Measurements from ENCODE around the gene CDH4. TPM values are rescaled to one million over a fixed set of nuclear protein-coding genes. Genes with fewer than 3 reads are reported as not detected.

The CDH4 gene
- total and polyA plus RNA-seq, 2 donors (not counting 3 experiments of a cell fraction or from before 2014, with no cell fraction given), result 0.17 to 0.51 TPM

DNA sequence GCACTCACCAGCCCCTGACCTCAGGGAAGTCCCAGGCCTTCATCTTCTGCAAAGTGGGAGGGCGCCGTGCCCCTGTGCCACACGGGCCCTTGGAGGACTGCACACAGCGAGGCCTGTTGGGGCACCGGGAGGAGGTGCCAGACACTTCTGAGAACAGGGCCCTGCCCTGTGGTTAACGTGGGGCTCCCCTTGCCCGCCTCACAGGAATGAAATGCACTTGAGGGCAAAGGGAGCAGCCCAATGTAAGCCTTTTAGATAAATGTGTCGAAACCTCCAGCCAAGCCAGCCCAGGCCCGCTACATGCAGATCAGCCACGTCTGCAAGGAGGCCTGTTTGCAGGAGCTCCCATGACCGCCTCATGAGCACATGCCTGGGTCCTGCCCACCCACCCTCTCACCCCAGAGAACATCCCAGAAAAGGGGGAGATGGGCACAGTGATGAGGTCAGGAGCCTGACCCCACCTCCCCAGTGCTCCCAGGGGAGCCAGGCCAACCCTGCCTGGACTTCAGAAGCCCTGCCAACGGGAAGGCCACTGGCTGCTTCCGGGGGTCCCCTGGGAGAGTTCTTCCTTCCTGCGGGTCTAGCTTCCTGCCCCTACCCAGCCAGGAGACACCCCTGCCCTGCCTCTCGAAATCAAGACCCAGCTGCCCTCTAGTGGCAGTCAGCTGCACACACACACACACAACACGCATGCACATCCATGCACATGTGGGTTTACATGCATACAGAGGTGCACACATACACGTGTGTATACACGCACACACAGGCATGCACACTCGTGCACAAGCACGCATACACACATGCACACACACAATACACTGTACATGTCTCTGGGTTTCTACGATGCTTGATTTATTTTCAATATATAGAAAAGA is 634.9 kb downstream of the CDH4 start:
- DNase-seq (ENCODE audit: low read depth, low spot score) (peak; percentile 1), FAIRE-seq (no peak)
- dilution Hi-C loops (cut with MboI; ENCODE audit: extremely low pct_ligation_motif_present, low sequenced_read_pairs), result no loop called here

More for the DNA sequence above, 634.9 kb downstream of the CDH4 start:
- CTCF ChIA-PET, result interaction anchor here (1.2 kb wide), 1 partner anchor 10 kb away, joined by 3 read pairs; no protein-coding TSS in a partner anchor
- Histone ChIP-seq H4K20me1 (replicated peaks; ENCODE audit: control insufficient read depth, extremely low read depth, insufficient read depth, low read length) (no peaks in the 10 kb centered on the region), H3K79me2 (ENCODE audit: control insufficient read depth, insufficient read depth, low read length) (no peaks in the 10 kb centered on the region), H3K9me1 (replicated peaks; ENCODE audit: control insufficient read depth, extremely low read depth, insufficient read depth, low read length) (no peaks in the 10 kb centered on the region), H2AFZ (ENCODE audit: low read depth, low read length) (no peak overlapping the region), H3K27ac (ENCODE audit: insufficient read depth, low read depth, low read length) (no peak overlapping the region), H3K36me3 (ENCODE audit: control insufficient read depth in 2 of 2, extremely low read depth in 1 of 2, insufficient read depth in 2 of 2, low read length in 2 of 2) (no peaks in the 10 kb centered on the region), H3K4me1 (ENCODE audit: control insufficient read depth, extremely low read depth, insufficient read depth, low read length) (no peaks in the 10 kb centered on the region), H3K9me3 (replicated peaks; ENCODE audit: control insufficient read depth, insufficient read depth, low read length) (no peaks in the 10 kb centered on the region), H3K4me2 (ENCODE audit: insufficient read depth, low read length) (no peak overlapping the region), H3K4me3 (replicated peaks in 1 of 3; ENCODE audit: insufficient read depth in 1 of 3, low read depth in 1 of 3, low read length in 3 of 3) (no peak overlapping the region), H3K27me3 (ENCODE audit: control insufficient read depth in 2 of 2, insufficient read depth in 2 of 2, low read length in 2 of 2) (no peaks in the 10 kb centered on the region), H3K9ac (replicated peaks; ENCODE audit: extremely low read depth, insufficient read depth, low read length) (no peak overlapping the region)
- no TSS peak for BruUV-seq (replicated peaks)
- intact Hi-C loops (cut with micrococcal nuclease), result no loop called here
- POLR2A ChIA-PET, result no interaction called here
- TF ChIP-seq, protein P1, sequence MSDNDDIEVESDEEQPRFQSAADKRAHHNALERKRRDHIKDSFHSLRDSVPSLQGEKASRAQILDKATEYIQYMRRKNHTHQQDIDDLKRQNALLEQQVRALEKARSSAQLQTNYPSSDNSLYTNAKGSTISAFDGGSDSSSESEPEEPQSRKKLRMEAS (IDR thresholded peaks at IDR 0.05; ENCODE audit: insufficient read depth, insufficient read length), result no peak
- TF ChIP-seq, protein P2, sequence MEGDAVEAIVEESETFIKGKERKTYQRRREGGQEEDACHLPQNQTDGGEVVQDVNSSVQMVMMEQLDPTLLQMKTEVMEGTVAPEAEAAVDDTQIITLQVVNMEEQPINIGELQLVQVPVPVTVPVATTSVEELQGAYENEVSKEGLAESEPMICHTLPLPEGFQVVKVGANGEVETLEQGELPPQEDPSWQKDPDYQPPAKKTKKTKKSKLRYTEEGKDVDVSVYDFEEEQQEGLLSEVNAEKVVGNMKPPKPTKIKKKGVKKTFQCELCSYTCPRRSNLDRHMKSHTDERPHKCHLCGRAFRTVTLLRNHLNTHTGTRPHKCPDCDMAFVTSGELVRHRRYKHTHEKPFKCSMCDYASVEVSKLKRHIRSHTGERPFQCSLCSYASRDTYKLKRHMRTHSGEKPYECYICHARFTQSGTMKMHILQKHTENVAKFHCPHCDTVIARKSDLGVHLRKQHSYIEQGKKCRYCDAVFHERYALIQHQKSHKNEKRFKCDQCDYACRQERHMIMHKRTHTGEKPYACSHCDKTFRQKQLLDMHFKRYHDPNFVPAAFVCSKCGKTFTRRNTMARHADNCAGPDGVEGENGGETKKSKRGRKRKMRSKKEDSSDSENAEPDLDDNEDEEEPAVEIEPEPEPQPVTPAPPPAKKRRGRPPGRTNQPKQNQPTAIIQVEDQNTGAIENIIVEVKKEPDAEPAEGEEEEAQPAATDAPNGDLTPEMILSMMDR (IDR thresholded peaks at IDR 0.05; ENCODE audit: extremely low read depth in 1 of 2, insufficient read depth in 1 of 2, low read depth in 1 of 2, low read length in 2 of 2), result peak; percentile 48 to 59

All from endothelial cell of umbilical vein (primary cell).